ENCODE results near the gene DNAH12. TPM values are rescaled to one million over a fixed set of nuclear protein-coding genes. Genes with fewer than 3 reads are reported as not detected.
A peak's percentile ranks its signal among the peaks of the same experiment; 100 is the strongest.

DNAH12 gene
- total and polyA plus RNA-seq, 2 of the 13 experiments (the other 11 are each of a cell fraction or from before 2014, with no cell fraction given), result 0.11 TPM

DNA sequence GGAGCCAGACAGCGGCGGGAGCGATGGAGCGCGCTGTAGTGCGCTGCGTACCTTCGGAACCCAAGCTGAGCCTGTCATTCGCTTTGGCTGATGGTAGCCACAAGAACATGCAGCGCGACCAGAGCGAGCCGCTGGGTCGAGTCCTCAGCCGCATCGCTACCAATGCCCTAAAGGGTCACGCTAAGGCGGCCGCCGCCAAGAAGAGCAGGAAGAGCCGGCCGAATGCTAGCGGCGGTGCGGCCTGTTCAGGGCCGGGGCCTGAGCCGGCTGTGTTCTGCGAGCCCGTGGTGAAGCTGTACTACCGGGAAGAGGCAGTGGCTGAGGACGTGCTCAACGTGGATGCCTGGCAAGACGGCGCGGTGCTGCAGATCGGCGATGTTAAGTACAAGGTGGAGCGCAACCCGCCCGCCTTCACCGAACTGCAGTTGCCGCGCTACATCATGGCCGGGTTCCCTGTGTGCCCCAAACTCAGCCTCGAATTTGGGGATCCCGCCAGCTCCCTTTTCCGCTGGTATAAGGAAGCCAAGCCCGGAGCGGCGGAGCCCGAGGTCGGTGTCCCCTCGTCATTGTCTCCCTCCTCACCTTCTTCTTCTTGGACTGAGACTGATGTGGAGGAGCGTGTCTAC is 12.4 kb upstream of the DNAH12 start (continued):
- TF ChIP-seq, protein P1, sequence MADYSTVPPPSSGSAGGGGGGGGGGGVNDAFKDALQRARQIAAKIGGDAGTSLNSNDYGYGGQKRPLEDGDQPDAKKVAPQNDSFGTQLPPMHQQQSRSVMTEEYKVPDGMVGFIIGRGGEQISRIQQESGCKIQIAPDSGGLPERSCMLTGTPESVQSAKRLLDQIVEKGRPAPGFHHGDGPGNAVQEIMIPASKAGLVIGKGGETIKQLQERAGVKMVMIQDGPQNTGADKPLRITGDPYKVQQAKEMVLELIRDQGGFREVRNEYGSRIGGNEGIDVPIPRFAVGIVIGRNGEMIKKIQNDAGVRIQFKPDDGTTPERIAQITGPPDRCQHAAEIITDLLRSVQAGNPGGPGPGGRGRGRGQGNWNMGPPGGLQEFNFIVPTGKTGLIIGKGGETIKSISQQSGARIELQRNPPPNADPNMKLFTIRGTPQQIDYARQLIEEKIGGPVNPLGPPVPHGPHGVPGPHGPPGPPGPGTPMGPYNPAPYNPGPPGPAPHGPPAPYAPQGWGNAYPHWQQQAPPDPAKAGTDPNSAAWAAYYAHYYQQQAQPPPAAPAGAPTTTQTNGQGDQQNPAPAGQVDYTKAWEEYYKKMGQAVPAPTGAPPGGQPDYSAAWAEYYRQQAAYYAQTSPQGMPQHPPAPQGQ (CRISPR knock-in tag; IDR thresholded peaks at IDR 0.05; ENCODE audit: borderline replicate concordance), result no peak
- no peak; the same call in 1 of the 2 replicates for TF ChIP-seq KDM5B (CRISPR knock-in tag; IDR thresholded peaks at IDR 0.05; ENCODE audit: borderline replicate concordance)
- TF ChIP-seq ZNF550 (CRISPR knock-in tag; IDR thresholded peaks at IDR 0.05; ENCODE audit: borderline replicate concordance), result no peak
- TF ChIP-seq ZNF678 (CRISPR knock-in tag; IDR thresholded peaks at IDR 0.05), result peak; percentile 67; the same call in 1 of the 2 replicates
- no peak for TF ChIP-seq ZNF121 (CRISPR knock-in tag; IDR thresholded peaks at IDR 0.05)
- TF ChIP-seq, protein P2, sequence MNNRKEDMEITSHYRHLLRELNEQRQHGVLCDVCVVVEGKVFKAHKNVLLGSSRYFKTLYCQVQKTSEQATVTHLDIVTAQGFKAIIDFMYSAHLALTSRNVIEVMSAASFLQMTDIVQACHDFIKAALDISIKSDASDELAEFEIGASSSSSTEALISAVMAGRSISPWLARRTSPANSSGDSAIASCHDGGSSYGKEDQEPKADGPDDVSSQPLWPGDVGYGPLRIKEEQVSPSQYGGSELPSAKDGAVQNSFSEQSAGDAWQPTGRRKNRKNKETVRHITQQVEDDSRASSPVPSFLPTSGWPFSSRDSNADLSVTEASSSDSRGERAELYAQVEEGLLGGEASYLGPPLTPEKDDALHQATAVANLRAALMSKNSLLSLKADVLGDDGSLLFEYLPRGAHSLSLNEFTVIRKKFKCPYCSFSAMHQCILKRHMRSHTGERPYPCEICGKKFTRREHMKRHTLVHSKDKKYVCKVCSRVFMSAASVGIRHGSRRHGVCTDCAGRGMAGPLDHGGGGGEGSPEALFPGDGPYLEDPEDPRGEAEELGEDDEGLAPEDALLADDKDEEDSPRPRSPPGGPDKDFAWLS (CRISPR knock-in tag; IDR thresholded peaks at IDR 0.05; ENCODE audit: borderline replicate concordance), result no peak
- no peak for TF ChIP-seq TCF7 (IDR thresholded peaks at IDR 0.05; ENCODE audit: low read depth)
- TF ChIP-seq MIER2 (CRISPR knock-in tag; IDR thresholded peaks at IDR 0.05), result no peak
- no peak for TF ChIP-seq MAFG (CRISPR knock-in tag; IDR thresholded peaks at IDR 0.05)
- TF ChIP-seq, protein P3, sequence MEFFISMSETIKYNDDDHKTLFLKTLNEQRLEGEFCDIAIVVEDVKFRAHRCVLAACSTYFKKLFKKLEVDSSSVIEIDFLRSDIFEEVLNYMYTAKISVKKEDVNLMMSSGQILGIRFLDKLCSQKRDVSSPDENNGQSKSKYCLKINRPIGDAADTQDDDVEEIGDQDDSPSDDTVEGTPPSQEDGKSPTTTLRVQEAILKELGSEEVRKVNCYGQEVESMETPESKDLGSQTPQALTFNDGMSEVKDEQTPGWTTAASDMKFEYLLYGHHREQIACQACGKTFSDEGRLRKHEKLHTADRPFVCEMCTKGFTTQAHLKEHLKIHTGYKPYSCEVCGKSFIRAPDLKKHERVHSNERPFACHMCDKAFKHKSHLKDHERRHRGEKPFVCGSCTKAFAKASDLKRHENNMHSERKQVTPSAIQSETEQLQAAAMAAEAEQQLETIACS (CRISPR knock-in tag; IDR thresholded peaks at IDR 0.05), result 0 out of 2 replicates have a peak, but pooled peaks have one; percentile 6
- TF ChIP-seq, protein P4, sequence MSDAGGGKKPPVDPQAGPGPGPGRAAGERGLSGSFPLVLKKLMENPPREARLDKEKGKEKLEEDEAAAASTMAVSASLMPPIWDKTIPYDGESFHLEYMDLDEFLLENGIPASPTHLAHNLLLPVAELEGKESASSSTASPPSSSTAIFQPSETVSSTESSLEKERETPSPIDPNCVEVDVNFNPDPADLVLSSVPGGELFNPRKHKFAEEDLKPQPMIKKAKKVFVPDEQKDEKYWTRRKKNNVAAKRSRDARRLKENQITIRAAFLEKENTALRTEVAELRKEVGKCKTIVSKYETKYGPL (CRISPR knock-in tag; IDR thresholded peaks at IDR 0.05), result no peak
- TF ChIP-seq PITX1 (CRISPR knock-in tag; IDR thresholded peaks at IDR 0.05), result no peak
- TF ChIP-seq ZNF674 (CRISPR knock-in tag; IDR thresholded peaks at IDR 0.05; ENCODE audit: low read depth), result no peak
- TF ChIP-seq, protein P5, sequence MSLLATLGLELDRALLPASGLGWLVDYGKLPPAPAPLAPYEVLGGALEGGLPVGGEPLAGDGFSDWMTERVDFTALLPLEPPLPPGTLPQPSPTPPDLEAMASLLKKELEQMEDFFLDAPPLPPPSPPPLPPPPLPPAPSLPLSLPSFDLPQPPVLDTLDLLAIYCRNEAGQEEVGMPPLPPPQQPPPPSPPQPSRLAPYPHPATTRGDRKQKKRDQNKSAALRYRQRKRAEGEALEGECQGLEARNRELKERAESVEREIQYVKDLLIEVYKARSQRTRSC (CRISPR knock-in tag; IDR thresholded peaks at IDR 0.05; ENCODE audit: low read depth), result peak; percentile 10; the same call in 1 of the 2 replicates
- TF ChIP-seq NAIF1 (CRISPR knock-in tag; IDR thresholded peaks at IDR 0.05; ENCODE audit: borderline replicate concordance), result no peak
- TF ChIP-seq ZNF563 (CRISPR knock-in tag; IDR thresholded peaks at IDR 0.05), result 0 out of 2 replicates have a peak, but pooled peaks have one; percentile 21
- TF ChIP-seq, protein P6, sequence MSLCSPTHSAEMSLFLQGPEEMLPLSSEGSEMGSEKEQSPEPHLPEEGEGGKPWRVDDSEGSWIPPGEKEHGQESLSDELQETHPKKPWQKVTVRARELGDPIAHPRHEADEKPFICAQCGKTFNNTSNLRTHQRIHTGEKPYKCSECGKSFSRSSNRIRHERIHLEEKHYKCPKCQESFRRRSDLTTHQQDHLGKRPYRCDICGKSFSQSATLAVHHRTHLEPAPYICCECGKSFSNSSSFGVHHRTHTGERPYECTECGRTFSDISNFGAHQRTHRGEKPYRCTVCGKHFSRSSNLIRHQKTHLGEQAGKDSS (CRISPR knock-in tag; IDR thresholded peaks at IDR 0.05; ENCODE audit: borderline replicate concordance, low read depth), result no peak
- no peak for TF ChIP-seq ZMYM2 (CRISPR knock-in tag; IDR thresholded peaks at IDR 0.05)
- TF ChIP-seq ZNF782 (CRISPR knock-in tag; IDR thresholded peaks at IDR 0.05; ENCODE audit: borderline replicate concordance), result no peak; the same call in 1 of the 2 replicates
- TF ChIP-seq ARID2 (CRISPR knock-in tag; IDR thresholded peaks at IDR 0.05; ENCODE audit: borderline replicate concordance), result no peak

All from HepG2 (cell line).